HEK293 (cell line): Measurements from ENCODE around the gene SLC7A1.

ENCODE experiments used
- CTCF ChIA-PET: fragments of 350-600 bp; formaldehyde crosslinking; extraction: SDS; loops from one replicate; lab custom pipeline; 2021; ENCODE audit warnings: antibody characterized with exemption; lab: Yijun Ruan, JAX
- POLR2A ChIA-PET: fragments of 300-600 bp; formaldehyde crosslinking; extraction: SDS; loops from one replicate; lab custom pipeline; 2020; ENCODE audit warnings: antibody characterized with exemption, inconsistent platforms; lab: Yijun Ruan, JAX
- H3K27ac ChIP-seq: fragments of 200-500 bp; sonication (Bioruptor generic); 2 replicates; pipeline ENCODE4 v1.5.1; 2014; ENCODE audit warnings: low read depth, low read length, control low read depth, inconsistent platforms; ENCODE audit errors: extremely low read depth
- H3K36me3 ChIP-seq, 2 experiments: fragments of 200-500 bp in 1 of 2; sonication (Bioruptor generic) in 1 of 2; 1 replicate in 1 of 2; 2 replicates in 1 of 2; pipeline ENCODE4 v1.5.1; 2014 to 2017; ENCODE audit warnings: inconsistent platforms in 2 of 2, low read length in 2 of 2; ENCODE audit not compliant: control insufficient read depth in 2 of 2, insufficient read depth in 1 of 2
- H3K4me1 ChIP-seq: fragments of 200-500 bp; sonication (Bioruptor generic); 2 replicates; pipeline ENCODE4 v1.5.1; 2014; ENCODE audit warnings: mild to moderate bottlenecking, low read length, inconsistent platforms; ENCODE audit not compliant: control insufficient read depth, insufficient read depth
- H3K4me3 ChIP-seq: 2 replicates; pipeline ENCODE4 v1.5.1; 2011; ENCODE audit warnings: low read depth, mild to moderate bottlenecking, control low read depth, low read length, moderate library complexity
- H3K9me3 ChIP-seq: fragments of 200-500 bp; sonication (Bioruptor generic); 2 replicates; pipeline ENCODE4 v1.5.1; 2014; ENCODE audit warnings: low read depth, low read length, inconsistent platforms; ENCODE audit not compliant: control insufficient read depth, insufficient read depth
- FEZF1 ChIP-seq: fragments of 450-650 bp; formaldehyde crosslinking; IDR thresholded peaks from 2 replicates; pipeline ENCODE4 v1.5.1; 2016; ENCODE audit warnings: missing biosample characterization, missing genetic modification characterization
- PATZ1 ChIP-seq: fragments of 450-650 bp; formaldehyde crosslinking; IDR thresholded peaks from 2 replicates; pipeline ENCODE4 v1.5.1; 2016; ENCODE audit warnings: missing biosample characterization, missing genetic modification characterization
- PRDM2 ChIP-seq: fragments of 450-650 bp; formaldehyde crosslinking; IDR thresholded peaks from 2 replicates; pipeline ENCODE4 v1.5.1; 2016; ENCODE audit warnings: missing biosample characterization, missing genetic modification characterization, borderline replicate concordance
- ZBTB6 ChIP-seq: fragments of 450-650 bp; formaldehyde crosslinking; IDR thresholded peaks from 2 replicates; pipeline ENCODE4 v1.5.1; 2017; ENCODE audit warnings: missing biosample characterization, missing genetic modification characterization
- ZNF112 ChIP-seq: fragments of 450-650 bp; formaldehyde crosslinking; IDR thresholded peaks from 2 replicates; pipeline ENCODE4 v1.5.0; 2017; ENCODE audit warnings: missing biosample characterization, missing genetic modification characterization
- ZNF16 ChIP-seq: fragments of 450-650 bp; formaldehyde crosslinking; IDR thresholded peaks from 2 replicates; pipeline ENCODE4 v1.5.1; 2016; ENCODE audit warnings: low read depth, missing biosample characterization, missing genetic modification characterization
- ZNF266 ChIP-seq: fragments of 450-650 bp; formaldehyde crosslinking; IDR thresholded peaks from 2 replicates; pipeline ENCODE4 v1.5.1; 2016; ENCODE audit warnings: missing biosample characterization, missing genetic modification characterization, low read depth
- ZNF37A ChIP-seq: fragments of 450-650 bp; IDR thresholded peaks from 2 replicates; pipeline ENCODE4 v1.5.1; 2018; ENCODE audit warnings: missing biosample characterization, missing genetic modification characterization
- ZNF555 ChIP-seq: fragments of 450-650 bp; formaldehyde crosslinking; conservative IDR thresholded peaks from 2 replicates; pipeline ENCODE4 v1.5.1; 2017; ENCODE audit warnings: missing biosample characterization, mild to moderate bottlenecking, missing genetic modification characterization, inconsistent platforms
- ZNF791 ChIP-seq: fragments of 450-650 bp; formaldehyde crosslinking; IDR thresholded peaks from 2 replicates; pipeline ENCODE4 v1.5.1; 2016; ENCODE audit warnings: missing biosample characterization, missing genetic modification characterization
- TF ChIP-seq, protein P1 (sequence below): IDR thresholded peaks from 2 replicates; pipeline ENCODE4 v1.6.1; 2011; ENCODE audit warnings: mild to moderate bottlenecking, low read depth, low read length, borderline replicate concordance
- TF ChIP-seq, protein P2 (sequence below): fragments of 450-650 bp; formaldehyde crosslinking; IDR thresholded peaks from 2 replicates; pipeline ENCODE4 v1.5.1; 2016; ENCODE audit warnings: missing biosample characterization, missing genetic modification characterization, borderline replicate concordance

The SLC7A1 gene

DNA sequence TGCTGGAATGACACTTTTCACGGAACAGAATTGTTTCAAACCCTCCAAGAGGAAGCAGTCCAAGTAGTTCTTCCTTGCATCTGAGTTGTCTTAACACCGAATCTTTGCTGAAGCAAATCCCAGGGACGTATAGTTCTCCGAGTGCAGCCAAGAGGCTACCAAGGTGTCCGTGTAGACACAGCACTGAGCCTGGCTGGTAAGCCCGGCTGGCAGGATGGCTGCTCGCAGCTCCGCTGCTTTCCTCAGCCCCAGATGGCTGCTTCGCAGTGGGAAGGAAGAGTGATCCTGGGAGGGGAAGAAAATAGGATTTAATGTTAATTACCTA is 105.0 kb downstream of the SLC7A1 start (continued):
- TF ChIP-seq ZNF555 (tag by site-specific recombination) (no peak), PATZ1 (no peak), ZNF266 (no peak)

GRCh38 chr13:29489650-29490560 is 105.6 kb downstream of the SLC7A1 start:
- no peaks in the 10 kb centered on the region for H3K4me1 ChIP-seq
- ChIA-PET CTCF (interaction anchor here (0.6 kb wide), 1 partner anchor 204 kb away, joined by 4 read pairs; no protein-coding TSS in a partner anchor), POLR2A (no interaction called here)
- TF ChIP-seq ZNF555 (tag by site-specific recombination) = no peak
- no peak for TF ChIP-seq ZNF791 (tag by site-specific recombination)
- no peak for TF ChIP-seq ZNF112 (tag by site-specific recombination)
- TF ChIP-seq, protein P1, sequence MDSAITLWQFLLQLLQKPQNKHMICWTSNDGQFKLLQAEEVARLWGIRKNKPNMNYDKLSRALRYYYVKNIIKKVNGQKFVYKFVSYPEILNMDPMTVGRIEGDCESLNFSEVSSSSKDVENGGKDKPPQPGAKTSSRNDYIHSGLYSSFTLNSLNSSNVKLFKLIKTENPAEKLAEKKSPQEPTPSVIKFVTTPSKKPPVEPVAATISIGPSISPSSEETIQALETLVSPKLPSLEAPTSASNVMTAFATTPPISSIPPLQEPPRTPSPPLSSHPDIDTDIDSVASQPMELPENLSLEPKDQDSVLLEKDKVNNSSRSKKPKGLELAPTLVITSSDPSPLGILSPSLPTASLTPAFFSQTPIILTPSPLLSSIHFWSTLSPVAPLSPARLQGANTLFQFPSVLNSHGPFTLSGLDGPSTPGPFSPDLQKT = no peak
- TF ChIP-seq FEZF1 (tag by site-specific recombination) = no peak
- no peak overlapping the region for H3K27ac ChIP-seq
- no peaks in the 10 kb centered on the region for H3K9me3 ChIP-seq
- H3K4me3 ChIP-seq = no peak overlapping the region
- H3K36me3 ChIP-seq = no peaks in the 10 kb centered on the region

DNA sequence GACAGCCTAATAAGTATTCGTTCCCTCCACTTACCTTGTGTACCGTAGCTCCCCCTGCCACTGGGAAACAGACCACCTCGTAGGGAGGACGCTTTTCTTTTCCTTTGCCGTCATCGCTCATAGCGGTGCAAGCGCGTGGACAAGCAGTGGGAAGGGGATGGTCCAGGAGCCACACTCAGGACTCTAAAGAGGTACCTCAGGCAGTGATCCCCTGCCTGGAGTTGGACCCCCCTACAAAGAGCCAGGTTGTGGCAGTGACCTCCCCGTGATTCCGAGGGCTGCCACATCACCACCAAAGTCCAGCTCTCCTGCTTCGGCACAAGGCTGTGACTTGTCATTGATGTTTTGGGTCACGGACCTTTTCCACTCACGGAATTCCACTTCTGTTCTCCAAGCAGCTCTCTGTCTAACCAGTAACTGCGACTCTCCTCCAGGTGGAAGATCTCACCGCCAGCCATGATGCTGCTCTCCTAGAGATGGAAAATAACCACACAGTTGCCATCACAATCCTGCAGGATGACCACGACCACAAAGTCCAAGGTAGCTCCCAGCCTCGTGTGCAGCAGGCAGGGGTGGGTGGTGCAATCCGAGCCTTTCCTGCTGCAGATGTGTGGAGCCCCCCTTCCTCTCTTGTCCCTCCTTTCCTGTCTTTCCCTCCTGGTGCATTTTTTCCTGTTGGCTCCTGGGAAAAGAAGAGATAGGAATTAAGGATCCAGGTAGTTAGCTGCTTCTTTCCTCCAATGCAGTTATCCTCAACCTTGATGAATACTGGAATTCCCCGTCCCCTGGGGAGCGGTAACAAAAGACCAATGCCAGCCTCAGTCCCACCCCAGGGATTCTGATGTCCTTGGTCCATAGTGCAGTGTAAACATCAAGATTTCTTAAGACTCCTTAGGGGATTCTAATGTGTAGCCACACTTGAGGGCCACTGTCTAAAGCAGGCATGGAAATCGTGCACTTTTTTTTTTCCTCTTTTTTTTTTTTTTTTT is 107.7 kb downstream of the SLC7A1 start:
- no peak for TF ChIP-seq ZNF266
- TF ChIP-seq PRDM2 = no peak
- TF ChIP-seq ZBTB6 (tag by site-specific recombination) = no peak
- no peak for TF ChIP-seq ZNF555 (tag by site-specific recombination)
- TF ChIP-seq ZNF37A = no peak
- TF ChIP-seq, protein P2, sequence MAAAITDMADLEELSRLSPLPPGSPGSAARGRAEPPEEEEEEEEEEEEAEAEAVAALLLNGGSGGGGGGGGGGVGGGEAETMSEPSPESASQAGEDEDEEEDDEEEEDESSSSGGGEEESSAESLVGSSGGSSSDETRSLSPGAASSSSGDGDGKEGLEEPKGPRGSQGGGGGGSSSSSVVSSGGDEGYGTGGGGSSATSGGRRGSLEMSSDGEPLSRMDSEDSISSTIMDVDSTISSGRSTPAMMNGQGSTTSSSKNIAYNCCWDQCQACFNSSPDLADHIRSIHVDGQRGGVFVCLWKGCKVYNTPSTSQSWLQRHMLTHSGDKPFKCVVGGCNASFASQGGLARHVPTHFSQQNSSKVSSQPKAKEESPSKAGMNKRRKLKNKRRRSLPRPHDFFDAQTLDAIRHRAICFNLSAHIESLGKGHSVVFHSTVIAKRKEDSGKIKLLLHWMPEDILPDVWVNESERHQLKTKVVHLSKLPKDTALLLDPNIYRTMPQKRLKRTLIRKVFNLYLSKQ (tag by site-specific recombination) = no peak
- no peak for TF ChIP-seq ZNF16
- no peak for TF ChIP-seq FEZF1 (tag by site-specific recombination)
- ChIA-PET CTCF (no interaction called here), POLR2A (no interaction called here)

More for the DNA sequence above, 107.7 kb downstream of the SLC7A1 start:
- Histone ChIP-seq H3K4me3 (no peak overlapping the region), H3K27ac (no peak overlapping the region), H3K9me3 (no peaks in the 10 kb centered on the region), H3K36me3 (no peaks in the 10 kb centered on the region), H3K4me1 (peaks cover 3% of the 10 kb centered on the region; the same call in 1 of the 2 replicates)
